HepG2 (cell line): ENCODE results near the gene TLCD3B. TPM values are rescaled to one million over a fixed set of nuclear protein-coding genes. Genes with fewer than 3 reads are reported as not detected.
A peak's percentile ranks its signal among the peaks of the same experiment; 100 is the strongest.

ENCODE experiments used
- ATAC-seq: fragments of 200-7000 bp; cut with Tn5 transposase; 3 replicates; pipeline ENCODE4 v1.9.1; 2020; ENCODE audit warnings: mild to moderate bottlenecking, moderate library complexity
- BruUV-seq: library from RNA; stranded (reverse); fragments of 400-500 nt; replicated peaks from 2 replicates; lab custom pipeline; 2021; lab: Mats Ljungman, UMichigan
- CTCF ChIA-PET: fragments of 300-600 bp; formaldehyde crosslinking; extraction: SDS; loops from one replicate; lab custom pipeline; 2021; ENCODE audit warnings: low total read pairs, inconsistent platforms, low intra/inter-chr PET ratio; lab: Yijun Ruan, JAX
- POLR2A ChIA-PET: fragments of 350-600 bp; sonication (Branson Sonifier 250); formaldehyde crosslinking; loops from one replicate; lab custom pipeline; 2020; ENCODE audit warnings: antibody characterized with exemption, inconsistent platforms; lab: Yijun Ruan, JAX
- DNase-seq: peaks from one replicate; pipeline ENCODE4 v3.0.0-alpha.2; 2015; ENCODE audit warnings: low spot score
- FAIRE-seq: peaks from 3 replicates; lab custom pipeline; 2011; peaks lifted over from hg19 to GRCh38; lab: Jason Lieb, UNC
- H2AFZ ChIP-seq: one replicate; pipeline ENCODE4 v1.6.1; 2011; ENCODE audit warnings: low read length, inconsistent platforms
- H3K27ac ChIP-seq: fragments of 300-600 bp; 3 replicates; pipeline ENCODE4 v1.8.0; 2011; ENCODE audit warnings: mixed run types, mild to moderate bottlenecking, mixed read lengths, low read length, inconsistent platforms; ENCODE audit not compliant: insufficient read depth; ENCODE audit errors: extremely low read length
- H3K27me3 ChIP-seq, 2 experiments: fragments of 200-600 bp in 1 of 2; 2 replicates in 1 of 2; 3 replicates in 1 of 2; pipeline versions ENCODE4 v1.6.0 to v1.8.0; 2011; ENCODE audit warnings: low read length in 2 of 2, mild to moderate bottlenecking in 2 of 2, moderate library complexity in 2 of 2, inconsistent platforms in 1 of 2; ENCODE audit not compliant: insufficient read depth in 2 of 2, control insufficient read depth in 1 of 2
- H3K36me3 ChIP-seq, 2 experiments: fragments of 200-600 bp in 1 of 2; replicated peaks in 1 of 2; 2 replicates in 1 of 2; 3 replicates in 1 of 2; pipeline versions ENCODE4 v1.5.1 to v1.8.0; 2011; ENCODE audit warnings: low read length in 2 of 2, inconsistent platforms in 1 of 2; ENCODE audit not compliant: insufficient read depth in 2 of 2, control insufficient read depth in 1 of 2
- H3K4me1 ChIP-seq: 2 replicates; pipeline ENCODE4 v1.5.1; 2012; ENCODE audit warnings: low read length, inconsistent platforms; ENCODE audit not compliant: insufficient read depth
- H3K4me2 ChIP-seq: 2 replicates; pipeline ENCODE4 v1.6.0; 2011; ENCODE audit warnings: low read depth, low read length, inconsistent platforms
- H3K4me3 ChIP-seq, 3 experiments: fragments of 200-600 bp in 1 of 3; sonication (generic), shearing (Covaris generic) in 1 of 3; replicated peaks in 1 of 3; 2 replicates each; pipeline ENCODE4 v1.5.1; 2011 to 2016; ENCODE audit warnings: low read length in 3 of 3, inconsistent platforms in 2 of 3, low read depth in 2 of 3, mild to moderate bottlenecking in 2 of 3, control low read depth in 1 of 3, mixed read lengths in 1 of 3; ENCODE audit not compliant: insufficient read depth in 1 of 3
- H3K79me2 ChIP-seq: one replicate; pipeline ENCODE4 v1.6.1; 2011; ENCODE audit warnings: low read length, inconsistent platforms; ENCODE audit not compliant: insufficient read depth
- H3K9ac ChIP-seq: 2 replicates; pipeline ENCODE4 v1.6.0; 2011; ENCODE audit warnings: mild to moderate bottlenecking, low read depth, low read length, inconsistent platforms; ENCODE audit not compliant: insufficient read depth
- H3K9me3 ChIP-seq: 2 replicates; pipeline ENCODE4 v1.5.1; 2012; ENCODE audit warnings: mild to moderate bottlenecking, low read length
- H4K20me1 ChIP-seq: 2 replicates; pipeline ENCODE4 v1.6.0; 2011; ENCODE audit warnings: inconsistent platforms, mild to moderate bottlenecking, low read length, moderate library complexity; ENCODE audit not compliant: insufficient read depth
- GATA4 ChIP-seq: sonication (generic); IDR thresholded peaks from 2 replicates; pipeline ENCODE4 v1.6.1; 2016; ENCODE audit warnings: antibody characterized with exemption, low read depth, borderline replicate concordance
- HIVEP1 ChIP-seq: sonication (generic); formaldehyde crosslinking; IDR thresholded peaks from 2 replicates; pipeline ENCODE4 v1.4.0; 2020; ENCODE audit warnings: mild to moderate bottlenecking, missing genetic modification reagents
- SIN3A ChIP-seq: IDR thresholded peaks from 2 replicates; pipeline ENCODE4 v1.6.1; 2011; ENCODE audit warnings: low read depth, mild to moderate bottlenecking, control low read depth, low read length, borderline replicate concordance
- SKIL ChIP-seq: sonication (generic); formaldehyde crosslinking; IDR thresholded peaks from 2 replicates; pipeline ENCODE4 v1.8.0; 2022; ENCODE audit warnings: missing genetic modification reagents, mild to moderate bottlenecking, moderate library complexity, borderline replicate concordance
- TFDP1 ChIP-seq: IDR thresholded peaks from 2 replicates; pipeline ENCODE4 v1.6.1; 2016; ENCODE audit warnings: missing compliant biosample characterization, missing genetic modification reagents, borderline replicate concordance
- ZKSCAN8 ChIP-seq: IDR thresholded peaks from 2 replicates; pipeline ENCODE4 v1.6.1; 2016; ENCODE audit warnings: borderline replicate concordance, missing genetic modification reagents, missing compliant biosample characterization
- ZNF768 ChIP-seq: sonication (generic); formaldehyde crosslinking; IDR thresholded peaks from 2 replicates; pipeline ENCODE4 v1.4.0; 2020; ENCODE audit warnings: missing genetic modification reagents
- WGBS: methylation state at CpG from one replicate; pipeline ENCODE4 v1.1.6; 2017; ENCODE audit warnings: low lambda C conversion rate; 5-methylcytosine and 5-hydroxymethylcytosine counted together
- in situ Hi-C: cut with HindIII; loops from 2 replicates; pipeline ENCODE4 v1.10.0; 2017; ENCODE audit warnings: low pct_unique_long_range_greater_than_20kb; ENCODE audit not compliant: extremely low pct_ligation_motif_present
- intact Hi-C: fragments of 100-400 bp; cut with micrococcal nuclease; formaldehyde crosslinking; loops from one replicate; pipeline ENCODE4 v1.10.0; 2022; ENCODE audit not compliant: unreplicated experiment
- polyA plus RNA-seq, 8 experiments: library from polyadenylated mRNA; depleted of rRNA in 3 of 8; stranded (reverse) in 7 of 8; unstranded in 1 of 8; fragments of >200 nt; fragmentation: Illumina TruSeq in 4 of 8; extraction: Trizol in 4 of 8; gene quantifications; 2 replicates each; pipeline versions ENCODE4 v1.2.1 to v1.2.3, GENCODE V29; 2011 to 2016; ENCODE audit warnings: low read depth in 4 of 8, missing spikeins in 1 of 8, mixed read lengths in 1 of 8; ENCODE audit not compliant: insufficient read depth in 1 of 8
- total RNA-seq, 5 experiments: library from RNA; depleted of rRNA; stranded (reverse); fragments of >200 nt; fragmentation: Illumina TruSeq; extraction: Trizol; gene quantifications; 2 replicates each; pipeline ENCODE4 v1.2.3, GENCODE V29; 2016; ENCODE audit warnings: low read depth in 1 of 5
- TF ChIP-seq, protein P1 (sequence below): sonication (generic); formaldehyde crosslinking; IDR thresholded peaks from 2 replicates; pipeline ENCODE4 v1.5.0; 2020; ENCODE audit warnings: mild to moderate bottlenecking, missing genetic modification reagents
- TF ChIP-seq, protein P2 (sequence below): sonication (generic); formaldehyde crosslinking; IDR thresholded peaks from 2 replicates; pipeline ENCODE4 v1.5.1; 2020; ENCODE audit warnings: missing genetic modification reagents, mild to moderate bottlenecking, borderline replicate concordance

The TLCD3B gene
- total and polyA plus RNA-seq, 2 of the 13 experiments (the other 11 are each of a cell fraction or from before 2014, with no cell fraction given) = not detected

DNA sequence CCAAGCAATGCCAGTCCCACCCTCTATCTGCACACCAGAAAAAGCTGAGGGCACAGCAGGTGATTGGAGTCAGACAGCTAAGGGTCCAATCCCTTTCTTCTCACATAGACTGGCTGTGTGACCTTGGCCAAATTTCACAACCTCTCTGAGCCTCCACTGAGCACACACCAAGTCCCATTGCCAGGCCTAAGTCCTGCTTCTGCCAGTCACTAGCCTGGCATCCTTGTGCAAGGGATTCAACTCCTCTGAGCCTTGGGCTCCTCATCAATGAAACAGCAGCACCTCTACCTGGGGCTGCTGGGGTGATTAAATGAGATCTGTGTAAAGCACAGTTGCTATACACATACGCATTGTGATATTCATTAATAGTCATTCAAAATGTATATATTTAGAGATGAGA is 15.5 kb upstream of the TLCD3B start (continued):
- TF ChIP-seq GATA4 = no peak
- peak; percentile 99 for TF ChIP-seq ZNF768
- TF ChIP-seq SIN3A = no peak

- no TSS peak for BruUV-seq
- Histone ChIP-seq H3K9me3 (no peaks in the 10 kb centered on the region), H3K4me1 (peaks cover 19% of the 10 kb centered on the region), H3K27me3 (peaks cover 0 to 22% of the 10 kb centered on the region in 2 experiments; a peak in 3 of 5 replicates), H3K27ac (no peak overlapping the region), H4K20me1 (no peaks in the 10 kb centered on the region), H3K36me3 (no peaks in the 10 kb centered on the region), H3K9ac (no peak overlapping the region), H2AFZ (no peak overlapping the region), H3K4me3 (no peak overlapping the region), H3K79me2 (no peaks in the 10 kb centered on the region), H3K4me2 (peak overlapping the region; percentile 41; the same call in 1 of the 2 replicates)
- CTCF ChIA-PET = no interaction called here
- POLR2A ChIA-PET = interaction anchor here (1.7 kb wide), 1 partner anchor 19 kb away, joined by 4 read pairs; the partner anchor contains the start of gene ALDOA
- under 1% methylated on average over 8 of the region's 8 CpGs for WGBS
- FAIRE-seq = no peak
- in situ Hi-C loops (no loop called here), intact Hi-C loops (no loop called here)
- DNase-seq = no peak
- peak; percentile 57 for ATAC-seq
- no peak for TF ChIP-seq TFDP1 (CRISPR knock-in tag)
- TF ChIP-seq ZKSCAN8 (CRISPR knock-in tag) = no peak
- no peak for TF ChIP-seq SKIL (CRISPR knock-in tag)
- TF ChIP-seq HIVEP1 (CRISPR knock-in tag) = 0 out of 2 replicates have a peak, but pooled peaks have one; percentile 29
- TF ChIP-seq, protein P1, sequence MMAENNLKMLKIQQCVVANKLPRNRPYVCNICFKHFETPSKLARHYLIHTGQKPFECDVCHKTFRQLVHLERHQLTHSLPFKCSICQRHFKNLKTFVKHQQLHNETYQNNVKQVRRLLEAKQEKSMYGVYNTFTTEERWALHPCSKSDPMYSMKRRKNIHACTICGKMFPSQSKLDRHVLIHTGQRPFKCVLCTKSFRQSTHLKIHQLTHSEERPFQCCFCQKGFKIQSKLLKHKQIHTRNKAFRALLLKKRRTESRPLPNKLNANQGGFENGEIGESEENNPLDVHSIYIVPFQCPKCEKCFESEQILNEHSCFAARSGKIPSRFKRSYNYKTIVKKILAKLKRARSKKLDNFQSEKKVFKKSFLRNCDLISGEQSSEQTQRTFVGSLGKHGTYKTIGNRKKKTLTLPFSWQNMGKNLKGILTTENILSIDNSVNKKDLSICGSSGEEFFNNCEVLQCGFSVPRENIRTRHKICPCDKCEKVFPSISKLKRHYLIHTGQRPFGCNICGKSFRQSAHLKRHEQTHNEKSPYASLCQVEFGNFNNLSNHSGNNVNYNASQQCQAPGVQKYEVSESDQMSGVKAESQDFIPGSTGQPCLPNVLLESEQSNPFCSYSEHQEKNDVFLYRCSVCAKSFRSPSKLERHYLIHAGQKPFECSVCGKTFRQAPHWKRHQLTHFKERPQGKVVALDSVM (CRISPR knock-in tag) = 0 out of 2 replicates have a peak, but pooled peaks have one; percentile 3
- TF ChIP-seq, protein P2, sequence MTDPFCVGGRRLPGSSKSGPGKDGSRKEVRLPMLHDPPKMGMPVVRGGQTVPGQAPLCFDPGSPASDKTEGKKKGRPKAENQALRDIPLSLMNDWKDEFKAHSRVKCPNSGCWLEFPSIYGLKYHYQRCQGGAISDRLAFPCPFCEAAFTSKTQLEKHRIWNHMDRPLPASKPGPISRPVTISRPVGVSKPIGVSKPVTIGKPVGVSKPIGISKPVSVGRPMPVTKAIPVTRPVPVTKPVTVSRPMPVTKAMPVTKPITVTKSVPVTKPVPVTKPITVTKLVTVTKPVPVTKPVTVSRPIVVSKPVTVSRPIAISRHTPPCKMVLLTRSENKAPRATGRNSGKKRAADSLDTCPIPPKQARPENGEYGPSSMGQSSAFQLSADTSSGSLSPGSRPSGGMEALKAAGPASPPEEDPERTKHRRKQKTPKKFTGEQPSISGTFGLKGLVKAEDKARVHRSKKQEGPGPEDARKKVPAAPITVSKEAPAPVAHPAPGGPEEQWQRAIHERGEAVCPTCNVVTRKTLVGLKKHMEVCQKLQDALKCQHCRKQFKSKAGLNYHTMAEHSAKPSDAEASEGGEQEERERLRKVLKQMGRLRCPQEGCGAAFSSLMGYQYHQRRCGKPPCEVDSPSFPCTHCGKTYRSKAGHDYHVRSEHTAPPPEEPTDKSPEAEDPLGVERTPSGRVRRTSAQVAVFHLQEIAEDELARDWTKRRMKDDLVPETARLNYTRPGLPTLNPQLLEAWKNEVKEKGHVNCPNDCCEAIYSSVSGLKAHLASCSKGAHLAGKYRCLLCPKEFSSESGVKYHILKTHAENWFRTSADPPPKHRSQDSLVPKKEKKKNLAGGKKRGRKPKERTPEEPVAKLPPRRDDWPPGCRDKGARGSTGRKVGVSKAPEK (CRISPR knock-in tag) = no peak
These were observed 15.1 kb upstream of the TLCD3B start for GRCh38 chr16:30046178-30046577.
